Kidney capillary endothelial cell (primary cell): Measurements from ENCODE around the gene YTHDF1.
"Not testable (repeated sequence)": the region's sequence is repeated elsewhere in the genome, so short reads cannot be mapped to it uniquely, and the experiment has no call there.

Experiments used
- DNase-seq: peaks from one replicate; pipeline ENCODE4 v3.0.0-alpha.2; 2018; ENCODE audit warnings: low spot score

YTHDF1 gene

GRCh38 chr20:63226042-63226943 is 10.4 kb upstream of the YTHDF1 start:
- no peak for DNase-seq

- no peak for DNase-seq
Measured at GRCh38 chr20:63225082-63225454, 9.1 kb upstream of the YTHDF1 start.

- DNase-seq = peak; percentile 20
Measured at GRCh38 chr20:63224412-63225081, 8.6 kb upstream of the YTHDF1 start.

- no peak for DNase-seq
Measured at GRCh38 chr20:63223826-63224207, 7.9 kb upstream of the YTHDF1 start.

GRCh38 chr20:63223121-63223825 is 7.3 kb upstream of the YTHDF1 start:
- DNase-seq = peak; percentile 24

- DNase-seq = no peak
Measured at GRCh38 chr20:63222541-63222940, 6.6 kb upstream of the YTHDF1 start.

- not testable (repeated sequence) for DNase-seq
Measured at GRCh38 chr20:63221400-63222053, 5.6 kb upstream of the YTHDF1 start.

- no peak for DNase-seq
Measured at GRCh38 chr20:63220696-63221399, 4.9 kb upstream of the YTHDF1 start.

GRCh38 chr20:63219866-63220521 is 4.1 kb upstream of the YTHDF1 start:
- DNase-seq = no peak

GRCh38 chr20:63219447-63219821 is 3.5 kb upstream of the YTHDF1 start:
- DNase-seq = no peak

GRCh38 chr20:63218701-63219446 is 2.9 kb upstream of the YTHDF1 start:
- DNase-seq = no peak

- no peak for DNase-seq
Measured at GRCh38 chr20:63217706-63218105, 1.8 kb upstream of the YTHDF1 start.

- DNase-seq = no peak
Measured at GRCh38 chr20:63216849-63217471, 1.0 kb upstream of the YTHDF1 start.

- peak; percentile 61 for DNase-seq
Measured at GRCh38 chr20:63215101-63216040, 560 bp downstream of the YTHDF1 start.

- no peak for DNase-seq
Measured at GRCh38 chr20:63214514-63214913, 1.4 kb downstream of the YTHDF1 start.

GRCh38 chr20:63212792-63213191 is 3.1 kb downstream of the YTHDF1 start:
- DNase-seq = no peak

- no peak for DNase-seq
Measured at GRCh38 chr20:63212393-63212730, 3.6 kb downstream of the YTHDF1 start.

- no peak for DNase-seq
Measured at GRCh38 chr20:63210011-63210605, 5.8 kb downstream of the YTHDF1 start.
